ENCODE results near the gene PIGO. TPM values are rescaled to one million over a fixed set of nuclear protein-coding genes. Genes with fewer than 3 reads are reported as not detected.

PIGO gene
- total and polyA plus RNA-seq, 7 donors: 6.2 to 11.6 (median 8.1) TPM

DNA sequence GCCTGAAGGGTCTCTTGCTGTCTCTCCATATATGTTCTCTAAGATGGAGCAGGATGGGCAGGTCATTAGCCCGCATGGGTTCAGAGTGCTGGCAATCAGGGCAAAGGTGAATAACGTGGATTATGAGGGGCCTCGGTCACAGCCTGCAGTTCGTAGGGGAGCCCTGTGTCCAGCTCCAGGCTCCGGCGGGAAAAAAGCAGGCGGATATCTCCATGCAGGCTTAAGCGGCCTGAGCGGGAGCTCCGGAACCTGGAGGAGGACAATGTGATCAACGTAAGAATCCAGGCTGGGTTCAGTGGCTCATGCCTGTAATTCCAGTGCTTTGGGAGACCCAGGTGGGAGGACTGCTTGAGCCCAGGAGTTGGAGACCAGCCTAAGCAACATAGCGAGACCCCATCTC lies 8.7 kb upstream of the PIGO start:
- intact Hi-C loops (cut with DNase I): no loop called here
- Histone ChIP-seq H3K9me3 (no peaks in the 10 kb centered on the region), H3K27me3 (ENCODE audit: insufficient read depth in 3 of 3, low read length in 2 of 3) (no peaks in the 10 kb centered on the region), H3K4me3 (no peak overlapping the region), H3K4me1 (peaks cover 22% of the 10 kb centered on the region), H3K36me3 (ENCODE audit: insufficient read depth in 1 of 2, low read depth in 1 of 2) (peaks cover 0 to 64% of the 10 kb centered on the region in 2 donors), H3K27ac (no peak overlapping the region)
- TF ChIP-seq, protein P1, sequence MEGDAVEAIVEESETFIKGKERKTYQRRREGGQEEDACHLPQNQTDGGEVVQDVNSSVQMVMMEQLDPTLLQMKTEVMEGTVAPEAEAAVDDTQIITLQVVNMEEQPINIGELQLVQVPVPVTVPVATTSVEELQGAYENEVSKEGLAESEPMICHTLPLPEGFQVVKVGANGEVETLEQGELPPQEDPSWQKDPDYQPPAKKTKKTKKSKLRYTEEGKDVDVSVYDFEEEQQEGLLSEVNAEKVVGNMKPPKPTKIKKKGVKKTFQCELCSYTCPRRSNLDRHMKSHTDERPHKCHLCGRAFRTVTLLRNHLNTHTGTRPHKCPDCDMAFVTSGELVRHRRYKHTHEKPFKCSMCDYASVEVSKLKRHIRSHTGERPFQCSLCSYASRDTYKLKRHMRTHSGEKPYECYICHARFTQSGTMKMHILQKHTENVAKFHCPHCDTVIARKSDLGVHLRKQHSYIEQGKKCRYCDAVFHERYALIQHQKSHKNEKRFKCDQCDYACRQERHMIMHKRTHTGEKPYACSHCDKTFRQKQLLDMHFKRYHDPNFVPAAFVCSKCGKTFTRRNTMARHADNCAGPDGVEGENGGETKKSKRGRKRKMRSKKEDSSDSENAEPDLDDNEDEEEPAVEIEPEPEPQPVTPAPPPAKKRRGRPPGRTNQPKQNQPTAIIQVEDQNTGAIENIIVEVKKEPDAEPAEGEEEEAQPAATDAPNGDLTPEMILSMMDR (IDR thresholded peaks at IDR 0.05): no peak
- 89 to 96% (median 91%) methylated on average over 12 of the region's 12 CpGs for WGBS, 3 donors
- DNase-seq (no peak), ATAC-seq (no peak)

DNA sequence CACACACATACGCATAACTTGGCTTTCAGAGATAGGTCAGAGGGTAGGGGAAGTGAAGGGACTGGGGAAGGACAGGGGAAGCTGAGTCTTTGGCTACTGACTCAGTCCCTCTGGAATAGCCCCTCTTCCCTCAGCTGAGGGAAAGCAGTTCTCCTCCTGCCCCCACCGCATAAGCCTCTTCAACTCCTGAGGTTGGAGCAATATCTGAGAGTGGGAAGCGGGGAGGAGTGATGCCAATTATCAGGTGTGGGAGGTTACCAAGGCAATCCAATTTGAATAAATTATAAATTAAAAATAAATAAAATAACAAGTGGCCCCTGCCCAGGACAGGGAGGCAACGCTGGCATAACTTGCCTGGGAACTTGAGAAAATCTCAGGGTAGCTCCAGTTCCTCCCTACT lies 8.2 kb upstream of the PIGO start:
- WGBS, 3 donors: 88 to 94% (median 91%) methylated on average over 4 of the region's 4 CpGs
- intact Hi-C loops (cut with DNase I): no loop called here
- Histone ChIP-seq H3K27me3 (ENCODE audit: insufficient read depth in 3 of 3, low read length in 2 of 3) (no peaks in the 10 kb centered on the region), H3K9me3 (no peaks in the 10 kb centered on the region), H3K27ac (no peak overlapping the region), H3K4me1 (peaks cover 17% of the 10 kb centered on the region), H3K36me3 (ENCODE audit: insufficient read depth in 1 of 2, low read depth in 1 of 2) (peaks cover under 1 to 70% of the 10 kb centered on the region in 2 donors), H3K4me3 (no peak overlapping the region)
- TF ChIP-seq, protein P1 (IDR thresholded peaks at IDR 0.05): no peak
- no peak for ATAC-seq
- DNase-seq: no peak

DNA sequence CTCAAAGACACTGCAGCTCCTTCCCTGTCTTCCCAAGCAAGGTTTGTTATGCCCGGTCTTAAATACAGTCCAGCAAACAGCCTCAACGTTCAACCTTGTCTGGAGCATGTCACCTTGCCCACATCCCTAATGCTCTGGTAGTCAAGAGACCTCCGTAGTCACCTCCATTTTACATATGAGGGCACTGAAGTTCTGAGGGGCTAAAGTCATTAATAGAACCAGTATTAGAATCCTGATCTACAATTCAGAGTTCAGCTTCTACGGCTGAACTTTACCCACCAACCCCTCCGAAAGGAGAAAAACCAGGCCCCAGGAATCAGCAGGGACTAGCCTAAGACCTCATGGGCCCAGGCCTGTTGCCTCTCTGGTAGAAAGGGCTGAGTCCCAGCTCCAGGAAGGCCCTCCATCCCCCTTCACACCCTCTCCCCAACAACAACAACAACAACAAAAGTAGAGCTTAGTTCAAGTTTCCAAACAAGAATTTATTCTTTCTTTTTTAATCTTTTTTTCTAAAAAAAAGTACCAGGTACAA lies 7.3 kb upstream of the PIGO start:
- peaks cover 17% of the 10 kb centered on the region for H3K4me1 ChIP-seq
- peaks cover 2 to 77% of the 10 kb centered on the region in 2 donors for H3K36me3 ChIP-seq (ENCODE audit: insufficient read depth in 1 of 2, low read depth in 1 of 2)
- ATAC-seq (peak in 1 of 4 donors; percentile 1), DNase-seq (no peak)
- TF ChIP-seq, protein P1 (IDR thresholded peaks at IDR 0.05): no peak
- H3K4me3 ChIP-seq: peak overlapping the region; percentile 87
- H3K27ac ChIP-seq: peak overlapping the region; percentile 90
- no peaks in the 10 kb centered on the region for H3K27me3 ChIP-seq (ENCODE audit: insufficient read depth in 3 of 3, low read length in 2 of 3)
- intact Hi-C loops (cut with DNase I): no loop called here
- whole genome bisulfite sequencing, 3 donors: 19 to 27% (median 26%) methylated on average over 5 of the region's 5 CpGs
- H3K9me3 ChIP-seq: no peaks in the 10 kb centered on the region

DNA sequence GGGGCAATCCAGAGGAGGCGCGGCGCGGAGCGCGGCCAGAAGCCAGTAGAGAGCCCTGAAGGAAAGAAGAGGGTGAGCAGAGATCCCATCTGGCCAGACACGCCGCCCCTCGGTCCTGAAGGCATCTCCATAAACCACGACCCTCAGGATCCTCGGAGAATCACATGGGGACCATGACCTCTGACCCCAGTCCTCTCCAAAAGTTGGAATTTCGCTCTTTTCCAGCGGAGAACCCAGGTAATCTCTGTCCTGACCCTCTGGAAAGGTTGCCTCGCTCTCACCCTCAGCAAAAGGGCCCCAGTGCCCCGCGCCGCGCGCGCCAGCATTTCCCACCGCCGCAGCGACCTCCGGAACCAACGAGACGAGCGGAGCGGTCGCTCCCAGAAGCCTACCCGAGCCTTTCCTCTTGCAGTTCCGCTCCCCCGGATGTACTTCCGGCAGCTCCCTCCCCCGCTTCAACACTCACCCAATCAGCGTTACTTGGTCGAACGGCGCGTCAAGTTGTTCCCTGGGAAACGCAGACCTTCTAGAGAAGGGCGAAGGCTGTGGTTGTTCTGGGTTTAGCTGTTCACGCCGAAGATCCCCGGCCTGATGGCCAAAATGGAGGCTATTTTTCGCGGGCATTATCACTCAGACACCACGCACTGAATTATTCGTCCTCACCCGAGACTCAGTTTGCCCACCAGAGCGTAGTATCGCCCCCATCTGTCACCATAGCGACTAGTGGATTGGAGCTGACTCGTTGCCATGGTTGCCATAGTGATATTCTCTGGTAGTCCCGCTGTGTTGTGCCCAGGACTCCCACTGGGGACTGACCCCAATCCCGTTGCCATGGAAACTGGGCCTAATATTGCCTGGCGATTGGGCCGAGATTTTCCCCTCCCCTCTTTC lies 6.6 kb upstream of the PIGO start, which contains the start of gene STOML2:
Gene STOML2, minus strand, starts transcription at position 363 of the 891 bp plus-strand sequence. Its CDS starts 37 bp downstream, at position 326.
- DNase-seq: peak; percentile 95 to 97
- 0 to 1% (median 1%) methylated on average over 57 of the region's 57 CpGs for WGBS, 3 donors
- Histone ChIP-seq H3K4me3 (peak within 1 kb of the TSS; percentile 87), H3K27ac (peak within 1 kb of the TSS; percentile 90), H3K27me3 (ENCODE audit: insufficient read depth in 3 of 3, low read length in 2 of 3) (no peaks in the 10 kb centered on the region), H3K4me1 (peaks cover 17% of the 10 kb centered on the region), H3K36me3 (ENCODE audit: insufficient read depth in 1 of 2, low read depth in 1 of 2) (peaks cover 2 to 71% of the 10 kb centered on the region in 2 donors), H3K9me3 (no peaks in the 10 kb centered on the region)
- intact Hi-C loops (cut with DNase I): no loop called here
- peak; percentile 95 to 98 (median 96) for ATAC-seq
- TF ChIP-seq, protein P1 (IDR thresholded peaks at IDR 0.05): no peak

Measured in psoas muscle (tissue), 8 donors.